VCaP (cell line): ENCODE data around the gene STRC.
"Not testable (repeated sequence)": the region's sequence is repeated elsewhere in the genome, so short reads cannot be mapped to it uniquely, and the experiment has no call there.

Experiments
- H3K27ac ChIP-seq: fragments of 450-650 bp; 2 replicates; pipeline ENCODE4 v1.5.1; 2017
- CTCF ChIP-seq: fragments of 450-650 bp; conservative IDR thresholded peaks from 2 replicates; pipeline ENCODE4 v1.5.1; 2017; ENCODE audit warnings: mild to moderate bottlenecking, moderate library complexity

STRC gene

DNA sequence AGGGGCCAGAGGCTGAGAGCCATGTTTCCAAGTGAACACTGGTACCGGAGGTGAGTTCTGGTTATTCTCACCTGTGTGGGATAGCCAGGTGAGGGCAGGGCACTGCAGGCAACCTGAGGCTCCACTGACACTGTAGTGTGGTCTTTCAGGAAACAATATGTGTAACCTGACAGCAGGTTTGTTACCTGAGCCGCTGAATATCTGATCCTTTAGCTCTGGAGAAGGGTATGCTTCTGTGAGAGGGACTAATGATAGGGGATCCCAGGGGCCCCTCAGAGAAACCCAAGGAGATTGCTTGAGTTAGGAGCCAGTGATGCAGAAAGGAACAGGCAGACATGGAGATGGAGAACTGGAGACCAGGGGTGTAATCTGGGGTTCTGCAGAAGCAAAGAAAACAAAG is at the start of gene STRC:
Gene STRC (minus strand): TSS at position 101 of the 400 bp plus-strand sequence. CDS start 78 bp downstream, at position 23.
- H3K27ac ChIP-seq = not testable (repeated sequence)

DNA sequence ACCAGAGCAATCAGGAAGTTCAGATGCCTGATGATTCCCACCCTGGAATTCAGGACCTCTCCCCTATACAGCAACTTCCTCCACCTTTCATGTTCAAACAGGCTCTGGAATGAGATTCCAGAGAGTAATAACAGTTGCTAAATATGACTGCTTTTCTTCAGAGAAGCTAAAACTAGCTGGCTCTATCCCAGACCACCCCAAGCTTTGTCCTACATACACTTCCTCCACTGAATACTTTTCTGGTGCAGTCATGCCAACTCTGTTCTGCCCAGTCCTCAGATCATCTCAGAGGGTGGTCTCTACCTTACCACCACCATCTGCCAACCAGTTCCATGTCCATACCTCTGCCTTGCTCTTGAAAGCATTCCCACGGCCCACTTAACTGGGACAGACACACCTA is 47.6 kb upstream of the STRC start:
- H3K27ac ChIP-seq = not testable (repeated sequence)

- H3K27ac ChIP-seq = not testable (repeated sequence)
Measured at GRCh38 chr15:43663333-43663732, 44.7 kb upstream of the STRC start.

- not testable (repeated sequence) for H3K27ac ChIP-seq
Measured at GRCh38 chr15:43662293-43662692, 43.7 kb upstream of the STRC start.

DNA sequence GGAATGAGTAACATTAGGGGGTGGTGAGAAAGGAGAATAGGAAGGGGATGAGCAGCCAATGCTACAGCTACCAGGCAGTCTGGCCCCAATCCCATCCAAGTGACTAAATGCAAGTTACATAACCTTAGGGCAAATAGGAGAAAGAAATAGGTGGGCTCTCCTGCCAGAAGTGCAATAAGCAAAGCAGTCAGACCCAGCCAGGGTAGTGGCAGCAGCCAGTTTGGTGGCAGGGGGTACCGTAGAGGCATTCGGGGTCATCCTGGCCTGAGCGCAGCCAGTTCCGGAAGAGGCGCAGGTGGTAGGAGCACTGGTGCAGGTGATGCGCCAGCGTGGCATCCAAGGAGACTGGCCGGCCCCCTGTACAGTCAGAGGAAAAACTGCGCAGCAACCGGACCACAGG is 41.1 kb upstream of the STRC start:
- H3K27ac ChIP-seq = not testable (repeated sequence)

DNA sequence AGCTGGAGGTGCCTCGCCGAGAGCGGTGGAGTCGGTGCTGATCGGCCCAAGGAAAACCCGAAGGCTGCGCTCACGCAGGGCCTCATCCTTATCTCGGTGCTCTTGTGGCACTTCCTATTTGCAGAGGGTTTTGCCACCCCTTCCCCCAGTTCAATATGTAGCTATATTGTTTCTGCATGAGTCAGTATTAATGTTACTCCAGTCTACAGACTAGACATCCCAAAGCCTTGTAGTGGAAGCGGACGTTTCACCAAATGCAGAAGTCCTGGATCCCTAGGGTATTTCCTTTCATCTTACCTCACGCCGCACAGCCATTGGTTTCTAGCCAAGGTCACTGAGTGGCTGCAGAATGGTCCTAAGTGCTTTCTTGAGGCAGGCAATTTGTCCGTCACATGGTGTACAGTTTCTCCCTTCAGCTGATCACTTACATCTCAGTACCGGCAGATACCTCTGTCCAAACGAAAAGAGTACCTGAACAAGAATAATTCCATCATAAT is 30.9 kb upstream of the STRC start:
- H3K27ac ChIP-seq = not testable (repeated sequence)

DNA sequence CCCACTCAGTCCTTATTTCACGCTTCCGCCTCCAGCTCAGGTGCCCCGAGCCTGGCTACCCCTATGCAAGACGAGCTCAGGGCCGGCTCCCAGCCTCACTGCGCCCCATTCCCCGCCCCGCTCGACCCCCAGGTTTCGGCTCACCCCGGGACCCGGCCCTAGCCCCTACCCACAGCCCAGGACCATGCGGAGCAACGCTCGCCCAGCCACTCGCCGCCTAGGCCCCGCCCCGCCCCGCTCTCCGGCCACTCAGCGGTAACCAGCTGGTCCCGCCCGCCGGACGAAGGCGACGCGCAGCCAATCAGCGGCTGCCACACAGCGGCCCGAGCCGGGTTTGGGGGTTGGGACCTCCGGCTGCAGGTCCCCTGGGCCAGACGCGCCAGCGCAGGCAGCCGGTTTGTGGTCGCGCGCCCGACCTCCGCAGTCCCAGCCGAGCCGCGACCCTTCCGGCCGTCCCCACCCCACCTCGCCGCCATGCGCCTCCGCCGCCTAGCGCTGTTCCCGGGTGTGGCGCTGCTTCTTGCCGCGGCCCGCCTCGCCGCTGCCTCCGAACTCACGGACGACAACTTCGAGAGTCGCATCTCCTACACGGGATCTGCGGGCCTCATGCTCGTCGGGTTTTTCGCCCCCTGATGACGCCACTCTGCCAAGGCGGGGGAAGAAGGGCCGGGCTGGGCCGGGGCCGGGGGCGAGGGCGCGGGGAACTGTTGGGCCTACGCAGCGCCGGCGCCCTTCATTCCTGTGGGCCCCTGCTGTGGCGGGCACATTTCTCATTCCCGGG is 30.2 kb upstream of the STRC start, which contains the start of gene CATSPER2:
Gene CATSPER2 (minus strand): TSS at position 196 of the 781 bp plus-strand sequence. CDS start 783 bp downstream, outside the sequence.
- TF ChIP-seq CTCF = no peak
- H3K27ac ChIP-seq = no peak within 1 kb of the TSS

- not testable (repeated sequence) for H3K27ac ChIP-seq
Measured at GRCh38 chr15:43638464-43639204, 20.0 kb upstream of the STRC start.

DNA sequence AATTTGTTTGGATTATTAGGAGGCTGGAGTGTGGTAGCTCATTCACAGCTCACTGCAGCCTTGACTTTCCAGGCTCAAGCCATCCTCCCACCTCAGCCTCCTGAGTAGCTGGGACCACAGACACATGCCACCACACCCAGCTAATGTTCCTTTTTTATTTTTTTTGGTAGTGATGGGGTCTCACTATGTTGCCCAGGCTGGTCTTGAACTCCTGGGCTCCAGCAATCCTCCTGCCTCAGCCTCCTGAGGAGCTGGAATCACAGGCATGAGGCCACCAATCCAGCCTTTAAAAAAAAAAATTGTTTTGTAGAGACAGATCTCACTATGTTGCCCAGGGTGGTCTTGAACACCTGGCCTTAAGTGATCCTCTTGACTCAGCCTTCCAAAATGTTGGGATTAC is 8.3 kb upstream of the STRC start:
- not testable (repeated sequence) for H3K27ac ChIP-seq

- no peak for TF ChIP-seq CTCF
- no peak overlapping the region for H3K27ac ChIP-seq
Measured at GRCh38 chr15:43625106-43625505, 6.5 kb upstream of the STRC start.

GRCh38 chr15:43622068-43622799 is 3.6 kb upstream of the STRC start:
- H3K27ac ChIP-seq = not testable (repeated sequence)

- H3K27ac ChIP-seq = not testable (repeated sequence)
Measured at GRCh38 chr15:43617750-43618149, 850 bp downstream of the STRC start.

GRCh38 chr15:43602233-43602632 is 16.4 kb downstream of the STRC start:
- H3K27ac ChIP-seq = not testable (repeated sequence)

- not testable (repeated sequence) for H3K27ac ChIP-seq
Measured at GRCh38 chr15:43600200-43600599, 18.4 kb downstream of the STRC start.

DNA sequence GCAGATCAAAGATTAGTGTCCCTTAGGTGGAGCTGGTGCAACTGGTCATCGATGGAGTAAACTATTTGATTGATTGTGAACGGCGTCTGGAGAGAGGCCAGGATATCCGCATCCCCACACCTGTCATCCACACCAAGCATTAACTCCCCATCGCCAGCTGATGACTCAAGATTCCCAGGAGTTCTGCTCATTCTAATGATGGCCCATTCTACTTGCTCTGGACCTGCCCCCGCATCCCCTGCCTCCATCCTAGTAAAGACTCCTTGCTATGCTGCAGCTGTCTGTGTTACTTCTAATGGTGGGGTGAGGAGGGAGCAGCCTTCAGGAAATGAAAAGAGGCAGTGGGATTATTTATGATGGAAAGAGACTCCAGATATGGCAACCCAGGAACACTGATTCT is 19.5 kb downstream of the STRC start:
- H3K27ac ChIP-seq = not testable (repeated sequence)

- not testable (repeated sequence) for H3K27ac ChIP-seq
Measured at GRCh38 chr15:43593328-43594190, 25.0 kb downstream of the STRC start, which contains the start of gene CKMT1B. Gene CKMT1B, plus strand, starts transcription at chr15:43594027. Its CDS starts 192 bp downstream, at chr15:43594219.

GRCh38 chr15:43592841-43593240 is 25.8 kb downstream of the STRC start:
- not testable (repeated sequence) for H3K27ac ChIP-seq
